Hepatocyte (in vitro differentiated cells): ENCODE results near the gene N4BP2L1.
"Not testable (repeated sequence)": the region's sequence is repeated elsewhere in the genome, so short reads cannot be mapped to it uniquely, and the experiment has no call there.

ENCODE experiments used
- EZH2 ChIP-seq: fragments of 200-600 bp; sonication (generic); IDR thresholded peaks from 2 replicates; pipeline ENCODE4 v1.6.1; 2016; ENCODE audit warnings: antibody characterized with exemption, mild to moderate bottlenecking, borderline replicate concordance
- EZH2phosphoT487 ChIP-seq: fragments of 200-600 bp; sonication (generic); IDR thresholded peaks from one replicate; pipeline ENCODE4 v1.6.1; 2018; ENCODE audit warnings: antibody characterized with exemption, mild to moderate bottlenecking, low read depth, moderate library complexity; ENCODE audit not compliant: unreplicated experiment, severe bottlenecking
- TF ChIP-seq, protein P1 (sequence below): fragments of 200-600 bp; sonication (generic); IDR thresholded peaks from 2 replicates; pipeline ENCODE4 v1.5.1; 2016; ENCODE audit warnings: antibody characterized with exemption, mild to moderate bottlenecking; ENCODE audit not compliant: poor library complexity

DNA sequence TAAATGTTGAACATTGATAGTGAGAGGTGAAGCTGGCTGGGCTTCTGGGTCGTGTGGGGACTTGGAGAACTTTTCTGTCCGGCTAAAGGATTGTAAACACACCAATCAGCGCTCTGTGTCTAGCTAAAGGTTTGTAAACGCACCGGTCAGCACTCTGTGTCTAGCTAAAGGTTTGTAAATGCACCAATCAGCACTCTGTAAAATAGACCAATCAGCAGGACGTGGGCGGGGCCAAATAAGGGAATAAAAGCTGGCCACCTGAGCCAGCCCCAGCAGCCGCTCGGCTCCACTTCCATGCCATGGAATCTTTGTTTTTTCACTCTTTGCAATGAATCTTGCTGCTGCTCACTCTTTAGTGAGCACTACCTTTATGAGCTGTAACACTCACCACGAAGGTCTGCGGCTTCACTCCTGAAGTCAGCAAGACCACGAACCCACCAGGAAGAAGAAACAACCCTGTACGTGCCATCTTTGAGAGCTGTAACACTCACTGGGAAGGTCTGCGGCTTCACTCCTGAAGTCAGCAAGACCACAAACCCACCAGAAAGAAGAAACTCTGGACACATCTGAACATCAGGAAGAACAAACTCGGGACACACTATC is 77.0 kb downstream of the N4BP2L1 start:
- TF ChIP-seq, protein P1, sequence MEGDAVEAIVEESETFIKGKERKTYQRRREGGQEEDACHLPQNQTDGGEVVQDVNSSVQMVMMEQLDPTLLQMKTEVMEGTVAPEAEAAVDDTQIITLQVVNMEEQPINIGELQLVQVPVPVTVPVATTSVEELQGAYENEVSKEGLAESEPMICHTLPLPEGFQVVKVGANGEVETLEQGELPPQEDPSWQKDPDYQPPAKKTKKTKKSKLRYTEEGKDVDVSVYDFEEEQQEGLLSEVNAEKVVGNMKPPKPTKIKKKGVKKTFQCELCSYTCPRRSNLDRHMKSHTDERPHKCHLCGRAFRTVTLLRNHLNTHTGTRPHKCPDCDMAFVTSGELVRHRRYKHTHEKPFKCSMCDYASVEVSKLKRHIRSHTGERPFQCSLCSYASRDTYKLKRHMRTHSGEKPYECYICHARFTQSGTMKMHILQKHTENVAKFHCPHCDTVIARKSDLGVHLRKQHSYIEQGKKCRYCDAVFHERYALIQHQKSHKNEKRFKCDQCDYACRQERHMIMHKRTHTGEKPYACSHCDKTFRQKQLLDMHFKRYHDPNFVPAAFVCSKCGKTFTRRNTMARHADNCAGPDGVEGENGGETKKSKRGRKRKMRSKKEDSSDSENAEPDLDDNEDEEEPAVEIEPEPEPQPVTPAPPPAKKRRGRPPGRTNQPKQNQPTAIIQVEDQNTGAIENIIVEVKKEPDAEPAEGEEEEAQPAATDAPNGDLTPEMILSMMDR = not testable (repeated sequence)
- not testable (repeated sequence) for TF ChIP-seq EZH2phosphoT487, EZH2
